ENCODE measurements around the gene NR1D1. TPM values are rescaled to one million over a fixed set of nuclear protein-coding genes. Genes with fewer than 3 reads are reported as not detected.
A peak's percentile ranks its signal among the peaks of the same experiment; 100 is the strongest.

The NR1D1 gene
- total and polyA plus RNA-seq, 10 donors = 3.3 to 15.8 (median 6.6) TPM

GRCh38 chr17:40087049-40087794, 13.2 kb downstream of the NR1D1 start:
- Histone ChIP-seq H3K9me3 (no peaks in the 10 kb centered on the region), H3K36me3 (peaks cover 0 to 92% (median 51%) of the 10 kb centered on the region in 6 donors), H3K4me3 (no peak overlapping the region), H3K27me3 (replicated peaks in 1 of 7) (no peaks in the 10 kb centered on the region), H3K4me1 (peaks cover 0 to 28% (median 7%) of the 10 kb centered on the region in 6 donors), H3K27ac (peak overlapping the region in 2 of 8 donors; percentile 11)
- TF ChIP-seq CTCF (IDR thresholded peaks at IDR 0.05 in 8 of 11, conservative IDR thresholded peaks at IDR 0.05 in 3 of 11) (no peak), POLR2AphosphoS5 (IDR thresholded peaks at IDR 0.05) (no peak), POLR2A (IDR thresholded peaks at IDR 0.05) (no peak)
- 82 to 95% (median 92%) methylated on average over 6 of the region's 6 CpGs for WGBS, 5 donors
- no peak for DNase-seq
- intact Hi-C loops (cut with DNase I; ENCODE audit: low total_unique reads) = no loop called here

DNA sequence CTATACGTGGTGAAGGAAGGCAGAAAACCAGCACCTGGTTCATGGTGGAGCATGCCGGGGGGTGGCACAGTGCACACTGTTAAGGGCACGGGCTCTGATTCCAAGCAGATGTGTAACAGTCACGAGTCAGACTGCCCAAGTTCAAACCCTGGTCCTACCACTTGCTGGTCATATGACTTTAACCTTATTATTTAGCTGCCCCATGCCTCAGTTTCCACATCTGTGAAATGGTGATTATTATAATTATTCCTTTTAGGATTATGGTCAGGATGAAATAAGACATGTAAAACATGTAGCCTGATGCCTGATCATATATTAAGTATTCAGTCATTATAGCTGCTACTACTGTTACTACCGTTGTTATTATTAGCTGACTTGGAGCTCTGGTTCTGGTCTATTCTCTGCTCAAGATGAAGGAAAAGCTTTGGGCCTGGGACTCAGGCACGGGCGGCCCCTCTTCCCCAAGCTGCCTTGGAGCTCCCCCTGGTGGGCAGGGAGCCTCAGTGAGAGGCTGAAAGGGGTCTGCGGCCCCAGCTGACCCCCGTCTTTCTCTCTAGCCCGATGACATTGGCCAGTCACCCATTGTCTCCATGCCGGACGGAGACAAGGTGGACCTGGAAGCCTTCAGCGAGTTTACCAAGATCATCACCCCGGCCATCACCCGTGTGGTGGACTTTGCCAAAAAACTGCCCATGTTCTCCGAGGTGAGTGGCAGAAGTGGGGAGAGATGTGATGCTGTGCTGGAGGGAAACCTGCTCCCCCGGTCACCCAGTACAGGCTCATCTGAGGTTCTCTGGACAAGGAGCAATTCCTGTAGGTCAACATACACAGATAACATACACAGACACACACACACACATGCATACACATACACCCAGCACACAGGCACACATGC, 14.0 kb downstream of the NR1D1 start:
- peaks cover 0 to 88% (median 51%) of the 10 kb centered on the region in 6 donors for H3K36me3 ChIP-seq
- no peaks in the 10 kb centered on the region for H3K9me3 ChIP-seq
- TF ChIP-seq POLR2AphosphoS5 (IDR thresholded peaks at IDR 0.05) (peak in 1 of 3 donors; percentile 47), POLR2A (IDR thresholded peaks at IDR 0.05) (no peak), CTCF (IDR thresholded peaks at IDR 0.05 in 8 of 11, conservative IDR thresholded peaks at IDR 0.05 in 3 of 11) (peak; percentile 40 to 87 (median 72))
- peak; percentile 88 for DNase-seq
- 64 to 72% (median 68%) methylated on average over 13 to 17 of the region's 17 CpGs for WGBS, 5 donors
- H3K4me1 ChIP-seq = peaks cover 0 to 20% (median 7%) of the 10 kb centered on the region in 6 donors
- no peaks in the 10 kb centered on the region for H3K27me3 ChIP-seq (replicated peaks in 1 of 7)
- H3K27ac ChIP-seq = peak overlapping the region in 2 of 8 donors; percentile 11
- intact Hi-C loops (cut with DNase I; ENCODE audit: low total_unique reads) = no loop called here
- no peak overlapping the region for H3K4me3 ChIP-seq

DNA sequence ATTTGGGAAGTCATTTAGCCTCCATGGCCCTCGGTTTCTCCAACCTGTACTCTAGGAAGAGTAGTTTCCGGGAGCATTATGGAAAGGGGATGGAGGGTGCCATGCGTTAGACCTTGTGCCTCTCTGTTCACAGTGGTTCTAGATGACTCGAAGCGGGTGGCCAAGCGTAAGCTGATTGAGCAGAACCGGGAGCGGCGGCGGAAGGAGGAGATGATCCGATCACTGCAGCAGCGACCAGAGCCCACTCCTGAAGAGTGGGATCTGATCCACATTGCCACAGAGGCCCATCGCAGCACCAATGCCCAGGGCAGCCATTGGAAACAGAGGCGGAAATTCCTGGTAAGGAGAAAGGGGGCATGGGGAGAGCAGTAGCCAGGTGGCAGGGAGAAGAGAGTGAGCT, 15.9 kb downstream of the NR1D1 start:
- no peak for TF ChIP-seq POLR2A (IDR thresholded peaks at IDR 0.05)
- TF ChIP-seq CTCF (IDR thresholded peaks at IDR 0.05 in 8 of 11, conservative IDR thresholded peaks at IDR 0.05 in 3 of 11) = no peak
- TF ChIP-seq POLR2AphosphoS5 (IDR thresholded peaks at IDR 0.05) = no peak
- intact Hi-C loops (cut with DNase I; ENCODE audit: low total_unique reads) = no loop called here
- Histone ChIP-seq H3K36me3 (peaks cover 0 to 82% (median 46%) of the 10 kb centered on the region in 6 donors), H3K4me3 (no peak overlapping the region), H3K27me3 (replicated peaks in 1 of 7) (no peaks in the 10 kb centered on the region), H3K27ac (no peak overlapping the region), H3K4me1 (peaks cover 0 to 9% (median 5%) of the 10 kb centered on the region in 6 donors), H3K9me3 (no peaks in the 10 kb centered on the region)
- 91 to 96% (median 95%) methylated on average over 14 of the region's 14 CpGs for WGBS, 5 donors
- DNase-seq = no peak
